ENCODE measurements around the gene MKKS.

The MKKS gene

GRCh38 chr20:10433623-10434466, at the start of gene MKKS:
MKKS (minus strand) TSS chr20:10434222; CDS start chr20:10413514, 20,708 bp downstream.
- DNase-seq, result peak; percentile 94

GRCh38 chr20:10483691-10484090, 49.7 kb upstream of the MKKS start:
- DNase-seq, result no peak

GRCh38 chr20:10481676-10482075, 47.7 kb upstream of the MKKS start:
- DNase-seq, result no peak

GRCh38 chr20:10478930-10479329, 44.9 kb upstream of the MKKS start:
- DNase-seq, result no peak

GRCh38 chr20:10478205-10478604, 44.2 kb upstream of the MKKS start:
- DNase-seq, result no peak

- DNase-seq, result no peak
Observed at GRCh38 chr20:10476319-10476724, 42.3 kb upstream of the MKKS start.

GRCh38 chr20:10475225-10475624, 41.2 kb upstream of the MKKS start:
- no peak for DNase-seq

GRCh38 chr20:10474606-10475184, 40.7 kb upstream of the MKKS start:
- DNase-seq, result no peak

GRCh38 chr20:10472871-10473270, 38.8 kb upstream of the MKKS start:
- DNase-seq, result no peak

GRCh38 chr20:10470276-10470675, 36.3 kb upstream of the MKKS start:
- no peak for DNase-seq

GRCh38 chr20:10469599-10469998, 35.6 kb upstream of the MKKS start:
- peak; percentile 75 for DNase-seq

- no peak for DNase-seq
Observed at GRCh38 chr20:10469056-10469455, 35.0 kb upstream of the MKKS start.

GRCh38 chr20:10468340-10468845, 34.4 kb upstream of the MKKS start:
- DNase-seq, result no peak

- no peak for DNase-seq
Observed at GRCh38 chr20:10467681-10468339, 33.8 kb upstream of the MKKS start.

GRCh38 chr20:10466855-10467254, 32.8 kb upstream of the MKKS start:
- no peak for DNase-seq

GRCh38 chr20:10466325-10466724, 32.3 kb upstream of the MKKS start:
- peak; percentile 76 for DNase-seq

GRCh38 chr20:10465135-10465534, 31.1 kb upstream of the MKKS start:
- DNase-seq, result no peak

- DNase-seq, result no peak
Observed at GRCh38 chr20:10463622-10464021, 29.6 kb upstream of the MKKS start.

GRCh38 chr20:10462516-10462915, 28.5 kb upstream of the MKKS start:
- no peak for DNase-seq

GRCh38 chr20:10461495-10461894, 27.5 kb upstream of the MKKS start:
- no peak for DNase-seq

- DNase-seq, result no peak
Observed at GRCh38 chr20:10454151-10454750, 20.2 kb upstream of the MKKS start.

GRCh38 chr20:10453241-10453640, 19.2 kb upstream of the MKKS start:
- DNase-seq, result no peak

- no peak for DNase-seq
Observed at GRCh38 chr20:10449270-10449669, 15.2 kb upstream of the MKKS start.

All from right forelimb (tissue), 1 donor.